GM21526 (cell line): ENCODE results near the gene PTPRH.

ENCODE experiments used
- ATAC-seq: cut with Tn5 transposase; IDR thresholded peaks from one replicate; pipeline ENCODE4 v1.9.1; 2021; ENCODE audit warnings: moderate library complexity; ENCODE audit not compliant: unreplicated experiment, low FRiP score

Gene PTPRH

DNA sequence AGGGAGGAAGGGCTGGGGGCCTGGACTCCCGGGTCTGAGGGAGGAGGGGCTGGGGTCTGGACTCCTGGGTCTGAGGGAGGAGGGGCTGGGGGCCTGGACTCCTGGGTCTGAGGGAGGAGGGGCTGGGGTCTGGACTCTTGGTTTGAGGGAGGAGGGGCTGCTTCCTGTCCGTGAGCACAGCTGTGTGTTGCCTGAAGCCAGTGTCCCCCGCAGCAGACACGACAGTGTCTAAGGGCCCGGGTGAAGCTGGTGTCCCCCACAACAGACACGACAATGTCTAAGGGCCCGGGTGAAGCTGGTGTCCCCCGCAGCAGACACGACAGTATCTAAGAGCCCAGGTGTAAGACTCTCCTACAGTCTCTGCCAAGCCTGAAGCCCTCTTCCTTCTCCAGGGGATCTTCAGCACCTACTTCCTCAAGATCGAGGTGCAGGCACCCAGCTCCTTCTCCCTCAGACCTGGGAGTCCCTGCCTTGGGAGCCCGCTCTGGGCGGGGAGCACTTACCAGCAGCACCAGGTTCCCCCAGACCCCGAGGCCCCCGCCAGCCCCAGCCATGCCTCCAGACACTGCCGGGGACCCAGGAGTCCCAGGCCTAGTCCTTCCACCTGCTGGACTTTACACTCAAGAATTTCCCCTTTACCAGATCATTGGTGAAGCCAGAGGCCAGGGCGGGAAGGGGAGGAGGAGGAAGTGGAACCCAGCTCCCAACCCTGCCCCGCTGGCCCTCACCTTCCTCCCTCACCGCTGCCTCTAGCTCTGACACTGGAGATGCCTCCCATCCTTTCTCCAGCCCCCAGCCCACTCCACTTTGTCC, at the start of gene PTPRH:
PTPRH (minus strand) TSS at position 622 of the 813 bp plus-strand sequence; CDS start at position 554, 68 bp downstream.
- ATAC-seq: no peak

GRCh38 chr19:55258476-55258827, 49.2 kb upstream of the PTPRH start:
- ATAC-seq: no peak

DNA sequence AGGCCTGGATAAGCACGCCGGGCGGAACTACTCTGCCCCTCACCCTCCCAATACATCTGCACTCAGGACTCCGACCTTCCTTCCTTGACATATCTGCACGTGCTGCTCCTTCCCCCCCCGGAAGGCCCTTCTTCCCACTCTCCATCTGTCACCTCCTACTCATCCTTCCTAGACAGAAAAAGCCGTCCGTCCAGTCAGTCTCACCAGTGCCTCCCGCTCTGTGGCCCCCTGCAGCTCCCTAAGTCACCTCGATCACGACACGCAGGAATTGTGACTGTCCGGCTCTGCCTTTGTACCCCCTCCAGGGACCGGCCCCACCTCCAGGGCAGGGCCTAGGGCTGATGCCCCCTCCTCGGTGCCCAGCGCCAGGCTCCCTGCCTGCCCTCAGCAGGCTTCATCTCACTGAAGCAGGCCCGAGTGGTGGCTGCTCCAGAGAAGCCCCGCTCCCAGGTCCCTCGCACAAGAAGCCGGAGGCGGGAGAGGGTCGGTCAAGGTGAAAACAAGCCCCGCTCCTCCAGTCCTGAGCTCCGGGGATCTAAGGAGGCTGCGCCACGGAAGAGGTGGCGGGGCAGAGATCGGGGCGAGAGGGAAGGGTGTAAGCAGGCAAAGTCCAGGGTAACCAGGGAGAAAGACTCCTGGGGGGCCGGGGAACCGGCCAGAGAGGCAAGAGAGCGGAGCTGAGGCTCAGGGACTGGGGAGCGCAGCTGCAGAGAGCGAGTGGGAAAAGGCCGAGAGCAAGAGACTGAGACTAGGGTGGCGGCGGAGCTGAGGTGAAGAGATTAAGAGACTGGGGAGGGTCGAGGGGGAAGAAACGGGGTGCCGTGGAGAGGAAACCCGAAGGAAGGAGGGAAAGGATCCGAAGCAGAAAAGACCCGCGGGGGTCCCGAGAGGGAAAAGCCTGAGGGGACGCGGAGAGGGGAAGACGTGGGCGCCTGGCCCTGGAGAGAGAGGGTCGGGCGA, 48.4 kb upstream of the PTPRH start:
- ATAC-seq: no peak

- ATAC-seq: no peak
These were observed 47.5 kb upstream of the PTPRH start for GRCh38 chr19:55256562-55257460.

DNA sequence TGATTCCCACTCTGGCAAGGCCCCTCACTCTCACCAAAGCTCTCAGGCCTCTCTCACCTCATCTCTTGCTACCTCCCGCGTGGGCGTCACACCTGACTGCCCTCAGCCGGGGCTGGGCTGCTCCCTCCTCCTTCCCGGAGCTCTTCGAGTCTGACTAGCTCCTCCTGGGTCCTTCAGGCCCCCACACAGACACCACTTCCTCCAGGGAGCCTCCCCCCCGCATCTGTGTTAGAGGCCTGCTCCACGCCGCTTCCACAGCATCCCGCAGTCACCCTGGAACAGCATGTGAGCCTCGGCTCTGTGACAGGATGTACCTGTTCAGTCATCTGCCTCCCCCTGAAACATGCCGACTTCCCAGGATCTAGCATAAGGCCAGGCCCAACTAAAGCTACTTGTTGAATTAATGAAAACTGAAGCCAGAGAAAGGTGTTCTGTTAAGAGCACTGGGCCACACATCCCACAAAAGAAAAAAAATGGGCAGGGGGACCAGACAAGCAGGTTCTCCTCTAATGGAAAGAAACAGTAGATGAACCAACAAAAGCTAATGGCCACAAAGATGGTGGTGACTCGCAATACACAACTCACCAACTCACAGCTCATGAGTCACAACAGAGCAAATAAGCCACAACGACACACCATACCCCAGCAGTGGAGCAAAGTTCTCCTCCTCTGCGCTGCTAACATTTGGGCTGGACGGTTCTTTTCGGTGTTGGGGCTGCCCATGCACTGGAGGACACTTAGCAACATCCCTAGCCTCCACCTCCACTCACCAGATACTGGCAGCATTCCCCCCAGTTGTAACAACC, 46.5 kb upstream of the PTPRH start:
- no peak for ATAC-seq

DNA sequence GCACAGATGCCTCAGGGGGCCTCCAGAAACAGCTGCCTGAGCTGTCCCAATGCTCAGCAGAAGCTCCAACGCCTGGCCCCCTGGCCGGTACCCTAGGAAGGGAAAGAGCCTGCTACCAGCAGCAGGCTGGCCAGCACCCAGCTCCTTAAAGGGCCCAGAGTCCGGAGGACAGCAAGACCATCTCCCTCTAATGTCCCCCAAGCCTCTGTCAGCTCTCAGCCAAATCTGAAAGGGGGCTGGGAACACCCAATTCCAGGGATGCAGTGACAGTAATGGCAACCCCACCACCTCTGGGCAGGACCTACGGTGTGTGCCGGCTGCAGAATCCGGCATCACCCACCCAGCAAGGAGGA, 45.3 kb upstream of the PTPRH start:
- ATAC-seq: no peak

DNA sequence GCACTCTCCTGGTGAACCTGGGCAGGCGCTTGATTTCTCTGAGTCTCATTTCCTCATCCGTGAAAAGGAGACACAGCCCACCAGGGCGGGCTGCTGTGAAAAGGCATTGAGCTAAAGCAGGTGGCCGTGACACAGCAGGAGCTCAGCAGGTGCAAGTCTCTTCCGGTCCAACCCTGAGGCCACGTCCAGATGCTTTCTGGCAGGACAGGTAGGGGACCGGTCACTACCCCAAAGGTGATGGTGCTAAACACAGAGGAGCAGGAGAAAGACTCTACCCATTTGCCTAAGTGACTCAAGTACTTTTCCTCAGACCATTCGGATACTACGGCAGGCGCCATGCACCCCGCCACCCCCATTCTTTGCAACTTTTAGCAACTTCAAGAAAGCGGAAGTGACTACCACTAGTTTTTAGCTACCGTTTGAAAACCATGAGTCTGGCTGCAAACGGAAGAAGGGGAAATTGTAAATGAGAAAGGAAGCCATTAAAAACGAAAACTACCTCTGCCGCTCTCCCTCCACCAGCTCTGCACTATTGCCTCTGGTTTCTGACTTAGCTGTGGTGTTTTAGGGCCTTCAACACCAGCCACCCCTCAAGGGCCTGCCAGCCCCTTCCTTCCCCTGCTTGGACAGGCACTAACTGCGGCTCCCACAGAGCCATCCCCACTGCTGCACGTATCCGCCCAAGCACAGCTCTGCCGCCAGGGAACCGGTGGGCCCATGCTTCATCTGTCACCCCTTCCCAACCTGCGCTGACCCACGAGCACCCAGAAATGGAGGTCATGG, 44.7 kb upstream of the PTPRH start:
- peak; percentile 41 for ATAC-seq

DNA sequence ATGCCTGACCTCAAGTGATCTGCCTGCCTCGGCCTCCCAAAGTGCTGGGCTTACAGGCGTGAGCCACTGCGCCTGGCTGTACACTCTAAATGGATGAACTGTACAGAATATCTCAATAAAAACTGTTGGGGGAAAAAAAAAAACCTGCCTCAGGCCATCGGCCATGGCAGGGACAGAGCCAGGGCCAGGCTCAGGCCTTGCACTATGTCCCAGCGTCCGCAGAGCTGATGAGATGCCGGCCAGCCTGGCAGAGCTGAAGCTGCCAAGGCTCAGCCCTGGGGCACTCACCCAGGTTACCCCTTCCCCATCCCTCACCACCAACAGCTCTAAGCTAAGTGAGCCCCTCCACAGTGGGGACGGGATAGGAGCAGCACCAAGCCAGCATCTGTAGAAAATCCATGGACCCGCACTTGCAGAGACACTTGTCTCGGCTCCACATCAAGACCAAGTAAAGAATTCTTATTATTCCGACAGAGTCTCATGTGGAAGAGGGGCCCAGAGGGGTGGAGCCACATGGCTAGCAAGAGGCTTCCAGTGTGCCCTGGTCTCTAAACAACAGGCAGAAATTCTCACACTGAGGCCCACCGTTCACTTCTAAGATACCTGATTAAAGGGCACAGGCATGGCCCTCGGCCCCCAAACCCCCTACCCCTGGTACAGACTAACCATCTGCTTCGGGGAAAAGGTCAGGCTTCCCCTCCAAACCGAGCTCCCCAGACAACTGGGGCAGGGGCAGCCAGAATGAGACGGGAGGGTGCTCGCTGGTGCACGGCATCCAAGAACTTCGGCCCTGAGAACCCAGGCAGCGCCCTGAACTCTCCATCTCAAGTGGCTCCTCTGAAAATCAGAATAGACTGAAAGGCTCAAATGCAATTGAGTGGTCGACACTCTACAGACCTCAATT, 43.7 kb upstream of the PTPRH start:
- ATAC-seq: no peak

DNA sequence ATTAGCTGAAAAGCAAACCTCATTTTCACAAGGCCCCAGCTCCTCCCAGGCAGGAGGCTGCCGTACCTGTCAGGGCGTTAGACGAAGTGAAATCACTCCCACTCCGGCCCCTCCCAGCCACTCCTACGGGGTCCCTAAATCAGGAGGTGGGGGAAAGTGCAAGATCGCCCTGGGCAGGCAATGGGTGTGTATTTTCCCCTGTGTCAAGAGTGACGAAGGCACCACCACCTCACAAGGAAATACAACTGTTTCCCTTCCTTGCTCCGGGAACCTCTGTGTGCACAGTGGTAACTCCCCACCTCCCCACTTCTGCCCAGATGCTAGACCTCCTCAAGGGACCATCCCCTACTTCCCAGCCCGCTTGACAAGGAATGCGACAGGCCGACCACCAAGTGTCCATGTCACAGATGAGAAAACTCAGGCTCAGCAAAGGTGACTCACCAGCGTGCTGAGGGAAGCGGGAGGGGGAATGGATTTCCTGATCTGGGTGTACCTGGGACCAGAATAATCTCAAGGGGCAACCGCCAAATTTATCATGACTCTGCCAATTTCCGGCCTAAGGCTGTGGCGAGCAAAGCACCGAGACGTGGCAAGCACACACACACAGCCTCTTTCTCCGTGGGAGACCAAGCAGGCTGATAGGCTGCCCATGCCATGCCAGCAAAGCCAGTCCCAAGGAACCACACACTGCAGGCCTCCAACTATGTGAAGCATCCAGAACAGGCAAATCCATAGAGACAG, 42.2 kb upstream of the PTPRH start:
- no peak for ATAC-seq

DNA sequence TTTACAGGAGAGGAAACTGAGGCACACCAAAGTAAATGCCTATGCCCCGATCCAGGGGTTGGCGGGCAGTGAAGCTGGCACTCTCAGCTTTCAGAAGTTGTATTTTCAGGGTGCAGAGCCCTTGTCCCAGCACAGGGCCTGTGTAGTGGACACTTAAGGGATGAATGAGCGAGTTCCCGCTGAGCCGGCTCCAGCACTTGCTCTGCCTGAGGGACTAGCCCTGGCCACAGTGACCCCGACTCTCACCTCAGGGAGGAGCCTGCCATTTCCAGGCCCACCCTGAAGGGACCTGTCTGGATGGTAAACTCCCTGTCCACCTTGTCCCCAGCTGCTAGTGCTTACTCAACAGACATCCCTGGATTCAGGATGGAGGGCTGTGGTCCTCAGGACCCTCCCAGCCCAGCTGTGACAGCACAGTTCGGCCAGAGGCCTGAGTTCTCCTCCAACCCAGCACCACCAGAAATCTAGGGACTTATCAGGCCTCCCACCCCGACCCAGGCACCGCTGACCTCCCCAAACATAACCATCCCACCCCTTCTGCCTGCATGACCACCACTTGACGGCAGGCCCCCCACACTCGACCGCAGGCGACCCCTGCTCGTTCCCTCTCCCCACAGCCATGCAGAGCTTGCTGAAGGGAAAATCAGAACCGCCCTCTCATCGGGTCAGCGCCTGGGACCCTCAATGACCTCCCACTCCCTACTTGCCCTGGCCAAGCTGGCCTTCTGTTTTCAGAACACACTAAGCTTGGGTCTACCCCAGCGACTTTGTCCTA, 41.1 kb upstream of the PTPRH start:
- no peak for ATAC-seq

- no peak for ATAC-seq
These were observed 40.5 kb upstream of the PTPRH start for GRCh38 chr19:55249841-55250240.

- ATAC-seq: no peak
These were observed 39.4 kb upstream of the PTPRH start for GRCh38 chr19:55248704-55249103.

GRCh38 chr19:55248166-55248675, 38.9 kb upstream of the PTPRH start:
- ATAC-seq: no peak

- no peak for ATAC-seq
These were observed 38.4 kb upstream of the PTPRH start for GRCh38 chr19:55247621-55248099.

DNA sequence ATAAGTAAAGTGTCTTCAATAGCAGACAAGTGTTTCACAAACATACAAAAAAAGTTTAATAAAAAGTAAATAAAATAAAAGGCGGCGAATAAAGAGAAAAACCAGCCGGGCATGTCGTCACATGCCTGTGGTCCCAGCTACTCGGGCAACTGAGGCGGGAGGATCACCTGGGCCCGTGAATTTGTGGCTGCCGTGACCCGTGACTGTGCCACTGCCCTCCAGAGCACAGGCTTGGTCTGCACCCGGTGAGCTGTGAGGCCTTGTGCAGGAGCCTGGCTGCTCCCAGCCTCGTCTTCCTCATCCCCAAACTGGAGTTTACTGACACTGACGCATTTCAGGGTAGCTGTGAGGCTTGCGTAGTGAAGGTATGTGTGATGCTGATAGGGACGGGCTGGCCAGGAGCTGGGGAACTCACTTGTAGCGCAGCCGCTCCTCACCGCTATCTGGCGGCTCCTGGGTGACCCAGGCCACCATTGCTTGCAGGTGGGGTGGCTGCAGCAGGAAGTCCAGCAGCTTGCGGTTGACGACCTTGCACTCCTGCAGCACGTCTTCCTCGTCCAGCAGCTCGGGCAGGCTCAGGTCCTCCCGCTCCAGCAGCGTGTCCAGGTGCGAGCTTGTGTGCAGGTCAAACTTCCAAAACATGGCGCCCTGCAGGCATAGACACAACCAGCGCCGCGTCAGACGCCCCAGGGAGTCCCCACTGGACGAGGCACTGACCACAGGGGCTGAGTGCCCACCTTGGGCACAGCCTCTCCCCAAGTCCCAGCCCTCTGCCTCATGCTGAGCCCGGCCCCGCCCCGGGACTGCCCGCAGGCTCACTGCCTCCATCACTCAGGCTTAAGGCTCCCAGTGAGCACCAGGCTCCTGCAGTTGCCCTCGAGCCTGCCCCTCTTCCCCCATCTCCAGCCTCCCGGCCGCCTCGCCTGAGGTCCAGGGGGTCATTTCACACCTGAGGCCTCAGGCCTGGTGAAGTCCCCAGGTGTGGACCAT, 37.5 kb upstream of the PTPRH start:
- no peak for ATAC-seq
